ENCODE results near the gene RALGPS2. TPM values are rescaled to one million over a fixed set of nuclear protein-coding genes. Genes with fewer than 3 reads are reported as not detected.

Gene RALGPS2, protein sequence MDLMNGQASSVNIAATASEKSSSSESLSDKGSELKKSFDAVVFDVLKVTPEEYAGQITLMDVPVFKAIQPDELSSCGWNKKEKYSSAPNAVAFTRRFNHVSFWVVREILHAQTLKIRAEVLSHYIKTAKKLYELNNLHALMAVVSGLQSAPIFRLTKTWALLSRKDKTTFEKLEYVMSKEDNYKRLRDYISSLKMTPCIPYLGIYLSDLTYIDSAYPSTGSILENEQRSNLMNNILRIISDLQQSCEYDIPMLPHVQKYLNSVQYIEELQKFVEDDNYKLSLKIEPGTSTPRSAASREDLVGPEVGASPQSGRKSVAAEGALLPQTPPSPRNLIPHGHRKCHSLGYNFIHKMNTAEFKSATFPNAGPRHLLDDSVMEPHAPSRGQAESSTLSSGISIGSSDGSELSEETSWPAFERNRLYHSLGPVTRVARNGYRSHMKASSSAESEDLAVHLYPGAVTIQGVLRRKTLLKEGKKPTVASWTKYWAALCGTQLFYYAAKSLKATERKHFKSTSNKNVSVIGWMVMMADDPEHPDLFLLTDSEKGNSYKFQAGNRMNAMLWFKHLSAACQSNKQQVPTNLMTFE
- 12.2 and 15.5 TPM in 2 replicates for polyA plus RNA-seq (2014; cell fraction: cytosol; rRNA removed)
- polyA plus RNA-seq (2014; cell fraction: nucleus; rRNA removed), result 20.3 and 23.3 TPM in 2 replicates

DNA sequence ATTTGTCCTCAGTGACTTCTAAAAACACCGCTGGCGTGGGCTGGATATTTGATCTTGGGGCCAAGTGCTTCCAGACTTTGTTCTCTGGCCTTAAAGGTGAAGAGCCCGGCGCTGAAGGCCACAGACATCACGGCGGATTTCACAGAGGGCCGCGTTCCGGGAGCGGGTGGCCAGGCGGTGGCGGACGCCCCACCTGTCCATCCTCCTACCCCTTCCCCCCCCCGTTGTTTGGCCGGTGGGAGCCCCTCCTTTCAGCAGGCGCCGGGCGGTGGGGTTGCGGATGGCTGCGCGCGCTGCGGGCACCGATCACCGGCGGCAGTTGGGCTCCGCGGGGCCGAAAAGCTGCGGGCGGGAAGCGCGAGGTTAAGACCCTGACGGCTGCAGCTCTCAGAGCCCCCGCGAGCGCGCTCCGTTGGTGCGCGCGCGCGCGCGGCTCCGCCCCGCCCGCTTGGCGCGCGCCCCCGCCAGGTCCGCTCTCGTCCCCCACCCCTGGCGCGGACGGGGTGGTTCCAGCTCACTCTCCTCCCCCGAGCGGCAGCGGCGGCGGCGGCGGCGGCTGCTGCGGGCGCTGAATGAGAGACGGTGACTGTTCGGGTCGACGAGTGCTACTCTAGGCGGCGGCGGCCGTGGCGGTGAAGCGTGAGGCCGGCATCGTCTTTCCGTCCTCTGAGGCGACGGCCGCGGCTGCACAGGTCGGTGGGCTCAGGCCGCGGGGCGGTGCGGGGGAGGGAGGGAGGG, at the start of gene RALGPS2:
Gene RALGPS2 (plus strand): TSS at position 517 of the 738 bp plus-strand sequence. CDS start 51,521 bp downstream, outside the sequence.
- peak; percentile 80 for DNase-seq (ENCODE audit: low spot score)

DNA sequence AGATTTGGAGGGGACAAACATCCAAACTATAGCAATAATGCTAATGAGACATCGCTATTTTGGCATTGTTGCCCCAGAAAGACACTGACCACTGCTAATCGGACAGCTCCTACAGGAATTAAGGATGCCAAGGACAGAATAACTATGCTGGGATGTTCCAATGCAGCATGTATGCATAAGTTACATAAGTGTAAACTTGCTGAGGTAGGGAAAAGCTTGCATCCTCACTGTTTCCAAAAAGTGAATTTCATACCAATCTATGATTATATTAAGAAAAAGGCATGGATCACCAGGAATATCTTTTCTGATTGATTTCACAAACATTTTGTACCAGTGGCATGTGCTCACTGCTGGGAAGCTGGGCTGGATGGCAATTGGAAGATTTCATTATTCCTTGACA, 45.8 kb upstream of the RALGPS2 start:
- DNase-seq (ENCODE audit: low spot score), result no peak

DNA sequence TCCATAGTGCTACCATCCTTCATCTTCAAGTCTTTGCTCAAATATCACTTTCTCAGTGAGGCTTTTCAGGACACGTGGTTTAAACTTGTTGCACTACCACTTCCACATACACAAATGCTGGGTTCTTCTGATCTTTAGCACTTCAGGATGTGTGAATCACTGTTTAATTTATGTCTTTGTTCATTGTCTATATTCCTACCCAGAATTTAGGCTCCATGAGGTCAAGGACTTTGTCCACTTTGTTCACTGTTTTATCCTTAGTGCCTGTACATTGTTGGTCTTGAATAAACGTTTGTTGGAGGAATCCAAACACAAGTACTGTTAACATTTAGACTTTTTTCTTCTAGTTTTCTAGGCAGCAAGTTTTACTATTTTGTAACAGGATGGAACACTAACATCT, 42.6 kb upstream of the RALGPS2 start:
- no peak for DNase-seq (ENCODE audit: low spot score)

DNA sequence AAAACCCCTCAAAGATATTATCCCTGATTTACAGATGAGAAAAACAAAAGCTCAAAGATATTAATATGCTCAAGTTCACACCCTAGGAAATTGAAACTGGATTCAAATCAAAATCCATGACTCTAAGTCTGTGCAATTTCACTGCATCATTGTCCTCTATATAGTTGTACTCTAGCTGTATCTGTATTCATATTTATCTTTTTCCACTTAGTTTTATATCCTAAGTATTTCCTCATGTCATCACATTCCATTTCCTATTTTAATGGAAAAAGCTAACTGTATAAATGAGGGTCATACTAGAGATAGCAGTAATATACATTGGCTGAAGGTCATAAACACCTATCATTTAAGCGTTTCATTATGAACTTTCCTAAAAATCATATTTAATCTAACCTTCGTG, 42.2 kb upstream of the RALGPS2 start:
- no peak for DNase-seq (ENCODE audit: low spot score)

DNA sequence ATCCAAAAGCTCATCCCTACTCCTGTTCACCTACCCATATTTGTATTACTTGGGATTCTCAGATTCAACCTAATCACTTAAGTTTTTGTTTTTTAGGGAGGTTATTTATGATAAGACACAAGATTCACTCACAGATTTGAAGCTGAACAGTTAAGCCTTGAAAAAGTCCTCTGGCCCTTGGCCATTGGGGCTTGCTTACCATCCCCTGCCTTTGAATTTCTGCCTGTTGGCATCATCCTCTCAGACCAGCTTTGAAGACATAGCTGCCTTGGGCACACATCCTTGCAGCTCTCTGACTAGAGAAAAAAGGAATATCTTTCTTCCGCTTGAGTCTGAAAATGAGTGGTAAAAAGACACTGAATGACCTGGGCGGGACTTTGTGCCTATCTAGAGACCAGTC, 41.8 kb upstream of the RALGPS2 start:
- no peak for DNase-seq (ENCODE audit: low spot score)

DNA sequence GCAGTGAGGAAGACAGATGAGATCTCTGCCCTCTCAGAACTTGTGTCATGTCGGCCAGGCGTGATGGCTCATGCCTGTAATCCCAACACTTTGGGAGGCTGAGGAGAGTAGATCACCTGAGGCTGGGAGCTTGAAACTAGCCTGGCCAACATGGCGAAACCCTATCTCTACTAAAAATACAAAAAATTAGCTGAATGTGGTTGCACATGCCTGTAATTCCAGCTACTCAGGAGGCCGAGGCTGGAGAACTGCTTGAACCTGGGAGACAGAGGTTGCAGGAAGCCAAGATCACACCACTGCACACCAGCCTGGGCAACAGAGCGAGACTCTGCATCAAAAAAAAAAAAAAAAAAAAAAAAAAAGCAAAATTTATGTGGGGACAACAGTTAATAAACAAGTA, 40.9 kb upstream of the RALGPS2 start:
- no peak for DNase-seq (ENCODE audit: low spot score)

DNA sequence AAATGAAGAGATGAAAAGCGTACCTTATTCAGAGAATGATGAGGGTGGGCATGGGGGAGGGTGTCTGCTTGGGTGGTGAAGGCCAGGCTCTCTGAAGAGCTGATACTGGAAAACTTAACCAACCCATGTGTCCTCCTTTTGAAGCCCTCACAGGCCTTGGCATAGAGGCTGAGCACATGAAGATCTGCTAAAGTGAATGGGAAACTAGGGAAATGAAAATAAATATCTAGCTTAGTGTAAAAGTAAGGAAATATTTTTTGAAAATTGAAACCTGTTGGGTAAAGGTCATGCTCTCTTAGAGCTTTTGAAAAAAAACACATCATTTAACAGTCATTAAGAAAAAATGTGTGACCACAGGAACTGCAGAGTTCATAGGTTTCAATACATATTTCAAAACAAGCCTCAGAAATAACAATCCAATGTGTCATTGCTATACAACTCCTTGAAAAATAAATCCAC, 40.5 kb upstream of the RALGPS2 start:
- DNase-seq (ENCODE audit: low spot score), result no peak

DNA sequence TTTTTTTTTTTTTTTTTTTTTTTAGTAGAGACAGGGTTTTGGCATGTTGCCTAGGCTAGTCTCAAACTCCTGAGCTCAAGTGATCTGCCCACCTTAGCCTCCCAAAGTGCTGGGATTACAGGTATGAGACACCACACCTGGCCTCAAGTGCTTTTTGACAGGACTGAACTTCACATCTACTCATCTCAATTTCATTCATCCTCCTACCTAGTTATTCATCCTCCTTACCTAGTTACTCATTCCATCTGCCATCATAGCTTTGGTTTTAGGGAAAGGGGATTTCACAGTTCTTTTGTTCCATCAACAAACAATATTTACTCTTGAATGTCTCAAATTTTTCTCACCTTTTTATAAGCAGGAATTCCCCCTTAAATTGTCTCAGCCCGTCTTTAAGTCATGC, 38.6 kb upstream of the RALGPS2 start:
- DNase-seq (ENCODE audit: low spot score), result no peak

DNA sequence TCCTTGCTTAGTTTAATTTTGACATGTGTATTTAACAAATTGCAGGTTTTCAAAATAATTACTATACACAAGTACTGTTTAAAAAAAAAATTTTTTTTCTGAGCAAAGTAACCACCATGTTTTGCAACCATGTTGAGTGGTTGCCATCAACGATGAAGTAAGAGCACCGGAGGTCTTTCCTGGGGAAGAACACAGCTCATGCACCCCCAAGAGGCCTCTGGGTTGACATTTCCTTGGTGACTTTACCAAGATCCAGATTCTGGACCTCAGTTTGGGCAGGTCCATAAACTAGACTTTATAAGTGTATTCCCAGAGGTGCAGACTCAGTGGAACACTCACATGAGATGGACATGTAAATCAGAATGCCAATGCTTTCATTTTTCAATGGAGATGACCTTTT, 36.8 kb upstream of the RALGPS2 start:
- DNase-seq (ENCODE audit: low spot score), result no peak

DNA sequence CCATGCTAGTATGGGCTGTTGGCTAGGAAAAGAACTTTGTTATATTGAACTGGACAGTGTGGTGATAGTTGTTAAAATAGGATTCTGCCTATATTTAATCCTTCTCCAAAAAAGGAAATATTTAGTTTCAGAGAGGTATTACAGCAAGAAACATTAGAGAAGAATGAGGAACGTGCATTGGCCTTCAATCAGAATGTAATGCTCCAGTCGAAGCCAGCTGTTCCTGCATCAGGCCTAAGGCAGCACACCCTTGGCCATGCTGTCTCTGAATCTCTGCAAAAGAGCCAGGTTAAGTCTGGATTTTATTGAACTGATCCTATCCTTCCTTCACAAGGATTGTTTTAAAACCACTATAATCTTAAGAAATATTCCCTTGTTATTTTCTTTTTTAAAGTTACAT, 35.3 kb upstream of the RALGPS2 start:
- no peak for DNase-seq (ENCODE audit: low spot score)

DNA sequence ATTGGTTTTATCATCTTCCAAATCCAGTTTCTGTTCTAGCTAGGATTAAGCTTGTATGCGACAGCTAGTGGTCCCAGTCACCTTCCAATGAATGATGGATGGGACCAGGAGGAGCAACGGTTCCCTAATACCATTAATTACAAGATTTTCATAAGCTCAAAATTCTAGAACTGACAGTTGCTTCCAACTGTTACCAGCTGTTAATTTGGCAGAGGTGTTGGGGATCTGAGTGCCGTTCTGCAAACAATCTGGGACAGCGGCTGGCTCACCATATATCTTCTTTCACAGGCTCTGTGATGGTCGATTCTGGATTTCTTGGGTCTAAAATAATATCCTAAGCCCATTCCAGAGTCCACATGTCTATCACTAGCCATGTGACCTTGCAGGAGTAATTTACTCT, 34.5 kb upstream of the RALGPS2 start:
- no peak for DNase-seq (ENCODE audit: low spot score)

DNA sequence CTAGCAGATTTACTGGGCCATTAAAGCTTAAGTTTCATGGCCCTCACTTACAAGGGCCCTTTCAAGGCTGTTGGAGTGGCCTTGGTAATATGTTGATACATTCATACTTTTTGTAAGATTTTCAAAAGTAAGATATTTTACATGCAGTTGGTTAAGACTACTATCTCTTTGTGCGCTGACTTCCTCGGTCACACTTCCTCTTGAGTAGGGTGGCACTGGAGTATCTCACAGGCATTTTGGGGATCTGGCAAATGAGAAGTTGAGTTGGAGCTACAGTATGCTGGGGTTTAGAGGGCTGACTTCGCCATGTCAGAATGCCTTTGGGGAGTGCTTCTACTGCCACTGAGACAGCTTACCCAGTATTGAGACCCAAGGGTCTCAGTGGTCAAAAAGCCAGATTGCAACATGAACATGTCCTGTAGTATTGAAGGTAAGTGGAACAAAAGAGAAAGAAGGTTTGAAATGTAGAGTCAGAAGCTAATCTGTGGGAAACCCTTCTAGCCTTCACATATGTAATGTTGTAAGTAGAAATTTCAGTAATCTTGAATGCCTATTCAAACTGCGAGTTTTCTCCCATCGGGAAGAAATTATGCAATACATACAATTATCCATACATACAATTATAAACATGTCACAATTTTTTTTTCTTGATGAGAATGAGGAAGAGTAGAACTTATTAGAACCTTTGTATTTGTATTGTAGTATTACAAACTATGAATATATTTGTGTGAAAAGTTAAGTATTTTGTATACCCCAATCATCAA, 32.3 kb upstream of the RALGPS2 start:
- DNase-seq (ENCODE audit: low spot score), result no peak

DNA sequence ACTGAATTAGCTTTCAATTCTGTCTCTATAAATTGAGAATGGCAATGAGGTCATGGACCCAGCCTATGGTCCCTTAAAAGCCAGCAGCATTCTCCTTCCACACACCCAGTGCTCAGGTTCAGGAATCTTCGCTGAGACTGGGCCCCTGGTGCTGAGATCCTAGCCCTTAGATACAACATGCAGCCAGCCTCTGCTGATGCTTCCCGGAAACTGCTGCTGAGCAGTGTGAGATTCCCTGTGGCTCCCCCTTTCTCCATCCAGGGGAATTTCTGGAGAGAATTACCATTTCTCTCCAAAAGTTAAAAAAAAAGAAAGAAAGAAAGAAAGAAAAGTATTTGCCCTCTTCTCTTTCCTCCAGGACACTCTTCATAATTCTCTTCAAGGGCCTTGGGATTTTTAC, 31.7 kb upstream of the RALGPS2 start:
- DNase-seq (ENCODE audit: low spot score), result peak; percentile 12

DNA sequence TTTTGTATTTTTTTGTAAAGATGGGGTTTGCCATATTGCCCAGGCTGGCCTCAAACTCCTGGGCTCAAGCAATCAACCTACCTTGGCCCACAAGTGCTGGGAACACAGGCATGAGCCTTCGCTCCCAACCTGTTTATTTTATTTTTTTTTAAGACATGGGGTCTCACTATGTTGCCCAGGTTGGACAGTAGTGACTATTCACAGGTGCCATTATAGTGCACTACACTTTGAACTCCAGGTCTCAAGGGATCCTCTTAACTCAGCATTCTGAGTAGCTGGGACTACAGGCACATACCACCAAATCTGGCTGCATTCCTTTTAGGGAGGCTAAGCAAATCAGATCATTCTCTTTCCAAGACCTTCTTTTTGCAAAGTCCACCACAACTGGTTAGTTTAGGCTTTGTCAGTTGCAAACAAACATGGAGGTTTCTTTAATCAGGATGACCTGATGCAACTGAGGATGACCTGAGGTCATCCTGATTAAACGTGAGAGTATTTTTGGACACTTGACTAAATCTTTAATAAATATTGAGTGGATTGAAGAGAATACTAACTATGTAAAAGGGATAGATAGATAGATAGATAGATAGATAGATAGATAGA, 30.0 kb upstream of the RALGPS2 start:
- peak; percentile 1 for DNase-seq (ENCODE audit: low spot score)

DNA sequence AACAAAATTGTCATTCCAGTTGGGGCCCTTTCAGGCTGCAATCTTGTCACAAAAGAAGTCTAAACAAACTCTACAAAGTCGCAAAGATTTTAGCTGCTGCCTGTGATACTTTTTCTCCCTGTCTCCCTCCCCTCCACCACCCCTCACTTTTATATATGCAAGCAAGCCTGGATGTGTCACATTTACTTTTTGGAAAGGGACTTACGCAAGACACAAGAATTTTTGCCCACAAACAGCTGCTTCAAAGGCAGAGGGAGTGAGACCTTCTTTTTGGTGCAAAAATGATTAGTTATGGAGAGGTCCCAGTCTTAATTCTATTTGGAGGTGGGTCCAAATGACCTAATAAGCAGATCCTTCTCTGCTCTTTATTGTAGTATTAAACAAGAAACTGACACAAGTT, 22.9 kb upstream of the RALGPS2 start:
- no peak for DNase-seq (ENCODE audit: low spot score)

DNA sequence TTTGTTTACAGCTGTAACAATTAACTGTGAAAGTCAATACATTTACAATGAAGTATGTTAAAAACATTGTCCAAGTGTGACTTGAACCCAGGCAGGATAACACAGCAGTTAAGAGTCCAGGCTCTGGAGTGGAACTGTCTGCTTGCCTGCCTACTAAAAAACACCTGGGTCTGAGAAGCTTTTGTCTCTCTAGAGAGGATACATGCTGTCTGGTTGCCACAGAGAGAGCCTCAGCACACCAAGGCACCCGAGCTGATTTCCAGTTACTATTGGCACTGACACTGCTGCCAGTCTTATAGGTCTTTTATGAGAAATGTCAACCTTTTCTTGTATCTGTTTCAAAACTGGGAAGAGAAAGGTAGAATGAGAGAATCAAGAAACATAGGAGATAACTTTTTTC, 20.2 kb upstream of the RALGPS2 start:
- no peak for DNase-seq (ENCODE audit: low spot score)

DNA sequence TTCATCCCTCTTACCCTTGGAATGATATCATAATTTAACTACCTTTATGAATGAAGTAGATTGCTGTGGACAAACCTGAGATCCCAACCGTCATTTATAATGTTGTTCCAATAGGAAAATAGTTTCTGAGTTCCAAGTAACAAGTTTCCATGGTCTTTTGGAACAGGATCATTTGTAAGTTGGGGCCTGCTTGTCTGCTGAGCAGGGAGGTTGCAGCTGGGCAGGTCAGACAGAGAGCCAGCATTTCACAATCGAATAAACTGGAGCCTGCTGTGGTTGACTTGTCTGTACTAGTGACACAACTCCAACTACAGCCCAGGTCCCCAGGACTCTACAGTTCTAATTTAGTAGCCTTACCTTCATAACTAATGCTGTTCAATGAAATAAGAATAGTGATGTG, 18.6 kb upstream of the RALGPS2 start:
- no peak for DNase-seq (ENCODE audit: low spot score)

DNA sequence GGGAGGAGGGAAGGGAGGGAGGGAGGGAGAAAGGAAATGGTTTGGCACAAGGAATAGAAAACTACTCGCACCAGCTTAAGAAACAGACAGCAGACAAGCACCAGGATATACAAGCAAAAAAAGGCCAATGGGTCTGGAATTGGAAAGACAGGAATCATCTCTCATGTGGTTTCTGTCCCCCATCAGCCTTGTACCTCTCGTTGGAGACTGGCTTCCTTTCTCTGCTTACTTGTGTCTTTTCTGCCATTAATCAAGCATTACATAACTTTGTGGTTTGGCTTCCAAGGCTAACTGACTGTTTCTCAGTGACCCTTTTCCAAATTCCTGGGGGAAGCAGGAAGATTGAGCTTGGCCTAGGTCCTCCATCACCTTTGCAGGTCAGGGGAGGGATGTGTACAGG, 11.8 kb upstream of the RALGPS2 start:
- DNase-seq (ENCODE audit: low spot score), result no peak

DNA sequence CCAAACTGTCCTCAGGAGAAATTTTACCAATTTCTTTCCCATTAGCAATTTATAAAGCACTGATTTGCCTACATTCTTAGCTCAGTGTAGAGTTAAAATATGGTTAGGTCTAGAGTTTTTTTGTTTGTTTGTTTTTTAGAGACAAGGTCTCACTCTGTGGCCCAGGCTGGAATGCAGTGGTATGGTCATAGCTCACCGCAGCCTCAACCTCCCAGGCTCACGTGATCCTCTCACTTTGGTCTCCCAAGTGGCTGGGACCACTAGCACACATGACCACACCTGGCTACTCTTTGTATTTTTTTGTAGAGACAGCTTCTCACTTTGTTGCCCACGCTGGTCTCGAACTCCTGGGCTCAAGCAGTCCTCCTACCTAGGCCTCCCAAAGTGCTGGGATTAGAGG, 10.6 kb upstream of the RALGPS2 start:
- DNase-seq (ENCODE audit: low spot score), result no peak

DNA sequence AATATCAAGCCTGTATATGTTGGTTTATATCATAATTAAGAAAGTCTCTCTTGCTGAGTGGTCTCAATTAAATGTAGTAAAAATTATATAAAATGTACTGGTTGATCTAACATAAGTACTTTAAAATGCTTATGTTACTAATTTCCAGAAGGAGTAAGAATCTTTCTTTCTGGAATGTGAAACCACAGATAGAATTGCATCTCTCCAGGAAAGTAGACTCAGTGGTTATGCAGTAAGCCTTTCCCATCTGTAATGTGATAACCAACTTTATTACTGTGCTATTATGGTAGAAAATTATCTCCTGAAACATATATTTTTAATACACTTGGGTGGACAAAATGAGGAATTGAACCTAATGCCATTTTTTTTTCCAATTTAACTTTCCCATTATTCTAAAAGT, 8.9 kb upstream of the RALGPS2 start:
- DNase-seq (ENCODE audit: low spot score), result no peak

DNA sequence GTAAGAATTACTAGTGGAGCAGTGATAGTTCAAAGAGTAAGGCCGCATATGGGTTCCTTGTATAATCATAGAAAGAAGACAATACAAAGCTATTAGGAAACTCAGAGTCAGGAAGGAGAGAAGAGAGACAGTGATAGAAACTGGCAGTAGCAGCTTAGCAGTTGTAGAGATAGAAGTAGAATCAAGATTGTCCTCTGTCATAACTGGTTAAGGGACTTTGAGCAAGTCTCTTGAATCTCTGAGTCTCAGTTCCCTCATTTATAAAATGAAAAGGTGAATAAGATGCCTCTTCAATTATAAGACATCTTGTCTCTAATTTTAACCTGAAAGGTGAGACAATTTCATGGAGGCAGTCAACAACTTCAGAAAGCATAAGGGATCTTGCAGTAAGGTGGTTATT, 6.5 kb upstream of the RALGPS2 start:
- DNase-seq (ENCODE audit: low spot score), result no peak
